Heart left ventricle (tissue), 13 donors: ENCODE results near the gene TOP3B.

Experiments
- CTCF ChIP-seq, 12 donors: fragments of 200-600 bp; sonication (generic) in 4 of 12; IDR thresholded peaks; one replicate each; pipeline versions ENCODE4 v1.5.0 to v1.8.0; 2018 to 2022; ENCODE audit warnings: antibody characterized with exemption in 12 of 12, mild to moderate bottlenecking in 5 of 12
- POLR2A ChIP-seq, 2 donors: fragments of 450-650 bp; IDR thresholded peaks; one replicate each; pipeline ENCODE4 v1.6.1; 2017; ENCODE audit warnings: antibody characterized with exemption in 2 of 2, mild to moderate bottlenecking in 2 of 2, moderate library complexity in 2 of 2
- donor health status: ischemic (EF 13 %, LVEDD 7.1; RV severe dilation, severe dysfunction).
- donor health status: DM: no; HTN: yes; CAD: no.
- donor health status: DM: no; HTN: no; CAD: no.
- donor health status: ischemic (EF 25% LVEDD 6.9; RV normal size, moderate dysfunction).
- donor health status: ischemic (EF 25% LVEDD 5.7; RV mildly dilated, moderate dysfunction).
- donor health status: ischemic (EF 35%, LVEDD 5.7; RV mildly dilated, moderate dysfunction).
- donor health status: nonischemic (EF 11% LVEDD 7.7; RV severe dilation, severe dysfunction).
- donor health status: DM: yes; HTN: yes; CAD: no.
- donor health status: PGD.
- donor health status: ischemic (EF 29% LVEDD 5.4; RV normal size, mild dysfunction).
- donor health status: nonischemic (EF 23%, LVEDD 6.1; RV moderate dilation, normal function).

- TF ChIP-seq CTCF (IDR thresholded peaks at IDR 0.05) (no peak), POLR2A (IDR thresholded peaks at IDR 0.05) (no peak)
These were observed 49.2 kb downstream of the TOP3B start for GRCh38 chr22:21933413-21933812.
